Parathyroid adenoma (tissue), 2 donors: ENCODE results near the gene MIOS.

Source experiments
- H2AFZ ChIP-seq: fragments of 300-600 bp; sonication (generic); one replicate; pipeline ENCODE4 v1.7.0; 2017; ENCODE audit warnings: antibody characterized with exemption, mild to moderate bottlenecking
- H3K27ac ChIP-seq: fragments of 300-600 bp; sonication (generic); one replicate; pipeline ENCODE4 v1.7.0; 2017
- H3K27me3 ChIP-seq: fragments of 300-600 bp; sonication (generic); one replicate; pipeline ENCODE4 v1.7.0; 2017; ENCODE audit warnings: low read length; ENCODE audit not compliant: control insufficient read depth, insufficient read depth
- H3K36me3 ChIP-seq: fragments of 300-600 bp; sonication (generic); one replicate; pipeline ENCODE4 v1.7.0; 2017; ENCODE audit warnings: low read length; ENCODE audit not compliant: control insufficient read depth, insufficient read depth
- H3K4me1 ChIP-seq: fragments of 300-600 bp; sonication (generic); one replicate; pipeline ENCODE4 v1.7.0; 2017; ENCODE audit warnings: control low read depth
- H3K4me2 ChIP-seq: fragments of 300-600 bp; sonication (generic); one replicate; pipeline ENCODE4 v1.7.0; 2017; ENCODE audit warnings: low read length
- H3K4me3 ChIP-seq: fragments of 300-600 bp; sonication (generic); one replicate; pipeline ENCODE4 v1.7.0; 2017; ENCODE audit warnings: low read depth, low read length
- H3K79me2 ChIP-seq: fragments of 300-600 bp; sonication (generic); one replicate; pipeline ENCODE4 v1.7.0; 2017; ENCODE audit warnings: control low read depth
- H3K9ac ChIP-seq: fragments of 300-600 bp; sonication (generic); one replicate; pipeline ENCODE4 v1.7.0; 2017; ENCODE audit warnings: mild to moderate bottlenecking
- H3K9me3 ChIP-seq: fragments of 300-600 bp; sonication (generic); one replicate; pipeline ENCODE4 v1.7.0; 2017; ENCODE audit warnings: low read length; ENCODE audit not compliant: control insufficient read depth
- CTCF ChIP-seq: fragments of 300-600 bp; sonication (generic); IDR thresholded peaks from one replicate; pipeline ENCODE4 v1.7.0; 2017; ENCODE audit warnings: antibody characterized with exemption, mild to moderate bottlenecking
- donor health status: primary hyperparathyroidism.

The MIOS gene

DNA sequence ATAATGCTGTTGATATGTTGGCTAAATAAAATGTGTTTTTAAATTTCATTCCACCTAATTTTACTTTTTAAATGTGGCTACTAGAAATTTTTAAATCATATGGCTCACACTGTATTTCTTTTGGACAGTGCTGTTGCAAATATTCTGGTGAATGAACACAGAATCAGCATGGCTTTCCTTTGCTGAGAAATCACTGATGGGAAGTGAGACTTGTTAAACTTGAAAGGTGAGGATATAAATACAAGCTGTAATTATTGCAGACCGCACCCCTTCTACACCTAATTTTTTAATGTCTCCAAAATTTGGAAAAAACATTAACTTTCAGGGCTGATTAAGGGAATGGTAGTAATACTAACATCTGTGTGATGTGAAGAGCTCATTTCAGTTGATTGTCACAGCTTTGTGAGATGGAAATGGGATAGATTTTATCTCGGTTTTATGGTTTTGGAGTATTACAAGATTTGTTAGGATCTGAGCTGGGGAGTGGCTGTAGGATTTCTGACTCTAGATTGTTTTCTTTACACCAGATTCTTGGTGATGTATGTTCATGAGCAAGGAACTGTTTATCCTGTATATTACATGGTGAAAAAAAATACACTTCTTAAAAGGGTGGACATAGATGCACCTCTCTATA lies 1.3 kb downstream of the MIOS start:
- Histone ChIP-seq H3K27ac (no peak overlapping the region), H3K9ac (no peak overlapping the region), H3K4me1 (peaks cover 8% of the 10 kb centered on the region), H3K36me3 (no peaks in the 10 kb centered on the region), H3K4me3 (peak overlapping the region; percentile 95), H3K9me3 (no peaks in the 10 kb centered on the region), H3K4me2 (peak overlapping the region; percentile 80), H2AFZ (no peak overlapping the region), H3K27me3 (no peaks in the 10 kb centered on the region), H3K79me2 (peaks cover 20% of the 10 kb centered on the region)
- TF ChIP-seq CTCF, result no peak

GRCh38 chr7:7568553-7568952 lies 1.9 kb downstream of the MIOS start:
- Histone ChIP-seq H3K27ac (no peak overlapping the region), H3K4me3 (peak overlapping the region; percentile 95), H3K79me2 (peaks cover 26% of the 10 kb centered on the region), H3K4me1 (peaks cover 8% of the 10 kb centered on the region), H3K4me2 (peak overlapping the region; percentile 80), H3K9me3 (no peaks in the 10 kb centered on the region), H2AFZ (no peak overlapping the region), H3K27me3 (no peaks in the 10 kb centered on the region), H3K36me3 (no peaks in the 10 kb centered on the region), H3K9ac (no peak overlapping the region)
- TF ChIP-seq CTCF, result no peak

- H3K36me3 ChIP-seq, result no peaks in the 10 kb centered on the region
- no peak overlapping the region for H3K9ac ChIP-seq
- peaks cover 28% of the 10 kb centered on the region for H3K79me2 ChIP-seq
- H3K27me3 ChIP-seq, result no peaks in the 10 kb centered on the region
- peak overlapping the region; percentile 80 for H3K4me2 ChIP-seq
- H3K4me3 ChIP-seq, result peak overlapping the region; percentile 95
- H3K27ac ChIP-seq, result no peak overlapping the region
- peaks cover 8% of the 10 kb centered on the region for H3K4me1 ChIP-seq
- no peak for TF ChIP-seq CTCF
- H3K9me3 ChIP-seq, result no peaks in the 10 kb centered on the region
- H2AFZ ChIP-seq, result no peak overlapping the region
These were observed 2.4 kb downstream of the MIOS start for GRCh38 chr7:7569081-7569527.

GRCh38 chr7:7569615-7570014 lies 2.9 kb downstream of the MIOS start:
- Histone ChIP-seq H2AFZ (no peak overlapping the region), H3K4me1 (peaks cover 8% of the 10 kb centered on the region), H3K27ac (no peak overlapping the region), H3K4me2 (peak overlapping the region; percentile 1), H3K27me3 (no peaks in the 10 kb centered on the region), H3K9ac (no peak overlapping the region), H3K9me3 (no peaks in the 10 kb centered on the region), H3K4me3 (no peak overlapping the region), H3K79me2 (peaks cover 34% of the 10 kb centered on the region), H3K36me3 (no peaks in the 10 kb centered on the region)
- no peak for TF ChIP-seq CTCF

- peak overlapping the region; percentile 14 for H3K4me2 ChIP-seq
- H3K79me2 ChIP-seq, result peaks cover 36% of the 10 kb centered on the region
- H3K27ac ChIP-seq, result no peak overlapping the region
- H3K4me1 ChIP-seq, result peaks cover 8% of the 10 kb centered on the region
- no peak overlapping the region for H3K4me3 ChIP-seq
- no peak overlapping the region for H2AFZ ChIP-seq
- H3K27me3 ChIP-seq, result no peaks in the 10 kb centered on the region
- H3K9ac ChIP-seq, result no peak overlapping the region
- no peak for TF ChIP-seq CTCF
- H3K36me3 ChIP-seq, result no peaks in the 10 kb centered on the region
- no peaks in the 10 kb centered on the region for H3K9me3 ChIP-seq
These were observed 3.9 kb downstream of the MIOS start for GRCh38 chr7:7570584-7570983.
